ENCODE results near the gene KCNT1.

Gene KCNT1

GRCh38 chr9:135798263-135798585 lies 96.2 kb downstream of the KCNT1 start:
- DNase-seq (ENCODE audit: low read depth in 2 of 2), result no peak

GRCh38 chr9:135799261-135799660 lies 97.3 kb downstream of the KCNT1 start:
- no peak for DNase-seq (ENCODE audit: low read depth in 2 of 2)

GRCh38 chr9:135801070-135801469 lies 99.1 kb downstream of the KCNT1 start:
- DNase-seq (ENCODE audit: low read depth in 2 of 2), result no peak

- DNase-seq (ENCODE audit: low read depth in 2 of 2), result no peak
Observed at GRCh38 chr9:135802876-135803419, 101.0 kb downstream of the KCNT1 start.

GRCh38 chr9:135803441-135803840 lies 101.5 kb downstream of the KCNT1 start:
- DNase-seq (ENCODE audit: low read depth in 2 of 2), result no peak

- no peak for DNase-seq (ENCODE audit: low read depth in 2 of 2)
Observed at GRCh38 chr9:135804581-135805421, 102.8 kb downstream of the KCNT1 start.

GRCh38 chr9:135805422-135806022 lies 103.5 kb downstream of the KCNT1 start:
- no peak for DNase-seq (ENCODE audit: low read depth in 2 of 2)

- no peak for DNase-seq (ENCODE audit: low read depth in 2 of 2)
Observed at GRCh38 chr9:135809166-135809565, 107.2 kb downstream of the KCNT1 start.

GRCh38 chr9:135810806-135811575 lies 109.0 kb downstream of the KCNT1 start:
- DNase-seq (ENCODE audit: low read depth in 2 of 2), result no peak

- DNase-seq (ENCODE audit: low read depth in 2 of 2), result no peak
Observed at GRCh38 chr9:135811801-135812200, 109.8 kb downstream of the KCNT1 start.

GRCh38 chr9:135812961-135813360 lies 111.0 kb downstream of the KCNT1 start:
- DNase-seq (ENCODE audit: low read depth in 2 of 2), result no peak

GRCh38 chr9:135813671-135814290 lies 111.8 kb downstream of the KCNT1 start:
- no peak for DNase-seq (ENCODE audit: low read depth in 2 of 2)

- DNase-seq (ENCODE audit: low read depth in 2 of 2), result no peak
Observed at GRCh38 chr9:135814421-135815095, 112.6 kb downstream of the KCNT1 start.

GRCh38 chr9:135815413-135815812 lies 113.4 kb downstream of the KCNT1 start:
- DNase-seq (ENCODE audit: low read depth in 2 of 2), result no peak

- no peak for DNase-seq (ENCODE audit: low read depth in 2 of 2)
Observed at GRCh38 chr9:135815830-135816650, 114.1 kb downstream of the KCNT1 start.

GRCh38 chr9:135816651-135816970 lies 114.6 kb downstream of the KCNT1 start:
- DNase-seq (ENCODE audit: low read depth in 2 of 2), result no peak

GRCh38 chr9:135817951-135818717 lies 116.1 kb downstream of the KCNT1 start:
- DNase-seq (ENCODE audit: low read depth in 2 of 2), result no peak

GRCh38 chr9:135818718-135819475 lies 116.9 kb downstream of the KCNT1 start:
- no peak for DNase-seq (ENCODE audit: low read depth in 2 of 2)

- no peak for DNase-seq (ENCODE audit: low read depth in 2 of 2)
Observed at GRCh38 chr9:135819905-135820304, 117.9 kb downstream of the KCNT1 start.
